Ramos (cell line): ENCODE measurements around the gene FGD1.
"Not testable (repeated sequence)": the region's sequence is repeated elsewhere in the genome, so short reads cannot be mapped to it uniquely, and the experiment has no call there.

Experiments used
- in situ Hi-C: fragments of 300-500 bp; cut with MboI; formaldehyde crosslinking; loops from one replicate; pipeline ENCODE4 v1.14.3; 2022; ENCODE audit warnings: low sequenced_read_pairs; ENCODE audit not compliant: unreplicated experiment

FGD1 gene

DNA sequence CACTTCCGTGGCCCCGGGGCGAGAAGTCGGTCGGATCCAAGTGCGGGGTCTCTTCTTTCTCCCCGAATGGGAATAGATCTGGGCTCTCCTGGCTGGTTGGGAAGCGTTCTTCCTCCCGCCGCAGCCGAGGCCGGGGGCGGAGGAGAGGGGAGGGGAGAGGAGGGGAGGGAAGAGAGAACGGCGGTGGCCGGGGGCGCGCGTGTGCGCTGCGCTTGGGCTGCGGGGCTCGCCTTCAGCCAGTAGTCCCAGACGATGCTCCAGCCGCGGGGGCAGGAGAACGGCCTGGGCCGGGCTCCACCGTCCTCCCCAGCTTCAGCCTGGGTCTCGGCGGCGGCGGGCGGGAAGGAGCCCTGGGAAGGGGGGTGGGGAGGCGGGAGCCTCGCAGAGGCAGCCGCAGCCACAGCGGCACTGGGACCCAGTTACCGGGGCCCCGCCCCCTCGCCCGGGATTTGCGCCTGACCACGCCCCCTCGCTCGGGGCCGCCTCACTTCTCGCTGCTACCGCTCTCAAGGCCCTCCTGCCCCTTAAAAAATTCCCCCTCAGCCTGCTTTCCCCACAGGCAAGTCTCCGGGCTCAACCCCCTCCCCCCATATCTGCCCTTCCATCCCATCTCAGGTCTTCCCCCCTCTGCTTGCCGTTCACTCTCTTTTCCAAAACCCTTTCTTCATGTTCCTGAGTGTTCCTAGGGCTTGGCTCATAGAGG is at the start of gene FGD1:
FGD1 (minus strand) TSS at position 421 of the 703 bp plus-strand sequence. CDS start 802 bp downstream, outside the sequence.
- in situ Hi-C loops, result no loop called here

DNA sequence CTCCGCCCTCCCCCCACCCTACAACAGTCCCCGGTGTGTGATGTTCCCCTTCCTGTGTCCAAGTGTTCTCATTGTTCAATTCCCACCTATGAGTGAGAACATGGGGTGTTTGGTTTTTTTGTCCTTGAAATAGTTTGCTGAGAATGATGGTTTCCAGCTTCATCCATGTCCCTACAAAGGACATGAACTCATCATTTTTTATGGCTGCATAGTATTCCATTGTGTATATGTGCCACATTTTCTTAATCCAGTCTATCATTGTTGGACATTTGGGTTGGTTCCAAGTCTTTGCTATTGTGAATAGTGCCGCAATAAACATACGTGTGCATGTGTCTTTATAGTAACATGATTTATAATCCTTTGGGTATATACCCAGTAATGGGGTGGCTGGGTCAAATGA is 46.2 kb upstream of the FGD1 start:
- in situ Hi-C loops, result loop anchor here (25.0 kb wide), 1 partner anchor 505 kb away; the partner anchor contains the start of gene PHF8

DNA sequence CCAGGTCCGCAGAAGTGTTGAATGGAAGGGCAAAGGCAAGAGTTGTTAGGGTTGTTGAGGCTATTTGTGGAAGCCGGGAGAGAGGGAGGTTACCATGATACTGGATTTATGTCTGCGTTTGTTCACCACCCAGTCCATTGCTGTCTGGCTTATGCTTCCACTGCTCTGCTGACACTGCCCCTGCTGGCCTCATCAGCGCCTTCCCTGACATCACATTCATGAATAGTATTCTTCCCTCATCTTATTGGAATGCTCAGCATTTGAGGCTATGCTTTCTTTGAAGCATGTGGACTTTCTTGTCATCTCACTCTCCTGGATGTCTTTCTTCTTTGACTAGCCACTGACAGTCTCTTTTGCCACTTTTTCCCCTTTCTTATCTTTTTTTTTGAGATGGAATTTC is 44.3 kb upstream of the FGD1 start:
- in situ Hi-C loops, result loop anchor here (25.0 kb wide), 1 partner anchor 503 kb away; the partner anchor contains the start of gene PHF8

DNA sequence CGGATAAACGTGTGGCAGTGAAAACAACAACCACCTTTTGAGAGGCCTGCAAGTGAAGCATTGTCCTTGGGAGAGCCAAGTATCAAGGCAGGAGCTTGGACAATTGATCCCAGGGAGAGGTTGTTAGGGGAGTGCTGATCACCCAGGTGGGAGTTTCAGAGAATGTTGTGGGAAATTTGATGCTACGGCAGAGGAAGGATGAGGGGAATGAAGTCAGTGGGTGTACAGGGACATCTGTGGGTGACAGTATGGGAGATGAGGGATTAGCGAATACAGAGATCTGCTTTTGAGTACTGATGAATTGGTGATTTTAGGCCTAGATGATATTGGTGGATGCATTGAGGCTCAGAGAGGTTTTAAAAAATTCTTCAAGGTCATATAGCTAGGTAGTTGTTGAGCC is 38.2 kb upstream of the FGD1 start:
- in situ Hi-C loops, result loop anchor here (25.0 kb wide), 1 partner anchor 497 kb away; the partner anchor contains the start of gene PHF8

DNA sequence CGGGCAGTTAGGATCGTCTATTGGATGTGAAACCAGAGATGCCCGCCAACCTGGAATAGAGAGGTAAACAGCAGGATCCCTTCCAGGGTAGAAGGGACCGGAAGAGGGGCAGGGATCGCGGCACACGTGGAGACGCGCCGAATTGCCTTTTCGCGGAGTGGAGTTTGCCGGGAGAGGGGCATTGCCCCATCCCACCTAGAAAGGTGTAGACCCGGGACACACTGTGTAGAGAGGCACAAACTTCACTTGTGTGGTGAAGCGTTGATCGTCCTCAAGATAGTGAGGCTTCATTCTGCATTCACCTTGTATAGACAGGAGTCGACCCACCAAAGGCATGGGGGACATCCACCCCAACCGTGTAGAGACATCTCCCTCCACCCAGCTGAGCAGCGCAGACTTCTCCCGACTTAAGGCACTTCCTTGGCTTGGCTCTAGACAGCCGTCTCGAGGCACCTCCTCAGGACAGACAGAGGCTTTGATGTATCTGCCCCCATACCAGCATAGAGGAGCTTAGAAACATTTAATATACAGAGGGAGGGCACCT is 34.4 kb upstream of the FGD1 start:
- in situ Hi-C loops, result loop anchor here (25.0 kb wide), 1 partner anchor 493 kb away; the partner anchor contains the start of gene PHF8

DNA sequence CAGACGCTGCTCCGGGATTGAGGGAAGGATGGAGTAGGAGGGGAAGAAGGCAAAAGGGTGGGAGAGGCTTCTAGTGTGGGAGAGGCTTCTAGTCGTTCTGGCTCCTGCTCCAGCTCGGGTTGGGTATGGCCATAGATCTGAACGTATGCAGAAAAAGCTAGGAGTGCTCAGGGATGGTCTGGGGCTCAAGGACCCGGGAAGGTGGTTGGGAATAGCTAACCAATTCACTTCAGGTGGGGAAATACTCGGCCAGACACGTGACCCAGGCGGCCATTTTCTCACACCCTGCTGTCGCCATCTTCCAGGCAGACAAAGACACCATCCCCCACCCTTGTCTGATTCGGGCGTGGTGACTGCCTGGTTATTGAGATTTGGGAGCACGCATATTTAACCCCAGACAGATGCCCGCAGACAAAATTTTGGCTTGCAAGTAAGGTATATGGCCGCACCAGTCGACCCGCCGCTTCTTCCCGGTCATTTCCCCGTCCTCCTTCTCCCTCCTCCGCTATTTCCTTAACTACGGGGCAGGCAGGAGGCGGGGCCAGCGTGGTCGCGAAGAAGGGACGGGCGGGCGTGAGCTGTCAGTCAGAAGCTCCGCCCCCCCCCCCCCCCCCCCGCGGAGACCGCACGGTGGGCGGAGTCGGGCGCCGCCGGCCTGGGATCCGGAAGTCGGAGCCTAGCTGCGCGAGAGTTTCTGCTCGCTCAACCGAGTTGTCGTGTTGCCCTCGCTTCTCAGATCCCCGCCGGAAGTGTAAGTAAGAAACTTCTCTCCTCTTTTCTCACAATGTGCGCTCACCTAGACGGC is 33.7 kb upstream of the FGD1 start, which contains the start of gene GNL3L:
GNL3L (plus strand) TSS at position 668 of the 805 bp plus-strand sequence. CDS start 2,348 bp downstream, outside the sequence.
- in situ Hi-C loops, result loop anchor here (25.0 kb wide), 1 partner anchor 492 kb away; the partner anchor contains the start of gene PHF8

DNA sequence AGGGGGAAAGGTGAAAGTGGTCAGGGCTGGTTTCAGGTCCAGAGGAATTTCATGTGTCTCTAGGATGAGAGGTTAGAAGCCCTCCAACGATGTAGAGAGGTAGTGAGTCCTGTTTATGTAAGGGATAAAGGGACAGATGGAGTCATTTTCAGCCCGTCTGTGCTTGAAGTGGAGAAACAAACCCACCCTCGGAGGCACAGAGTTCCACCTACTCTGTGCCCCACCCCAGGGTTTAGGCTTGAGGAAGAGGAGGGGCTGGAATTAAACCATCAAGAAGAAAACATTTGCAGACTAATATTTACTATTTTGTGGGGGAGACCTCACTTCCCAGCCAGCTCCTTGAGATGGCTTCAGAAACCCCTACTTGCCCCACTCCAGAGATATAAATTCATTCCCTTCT is 33.1 kb upstream of the FGD1 start:
- in situ Hi-C loops, result loop anchor here (25.0 kb wide), 1 partner anchor 492 kb away; the partner anchor contains the start of gene PHF8

DNA sequence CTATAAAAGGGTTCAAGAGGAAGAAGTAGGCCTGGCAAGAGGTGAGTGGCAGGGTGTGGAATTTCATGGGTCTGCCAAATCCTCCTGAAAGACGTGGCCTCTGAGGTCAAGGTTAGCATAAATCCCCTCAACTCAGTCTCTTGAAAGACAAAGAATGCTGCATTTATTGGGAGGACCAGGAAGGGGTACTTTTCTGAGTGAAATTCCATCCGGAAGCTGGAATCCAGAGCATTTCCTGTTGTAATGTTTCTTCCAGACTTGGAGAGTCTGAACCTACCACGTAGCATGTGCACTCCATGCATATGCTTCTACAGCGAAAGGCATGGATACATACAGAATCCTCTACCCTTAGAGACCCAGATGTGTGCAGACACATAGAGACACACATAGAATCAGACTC is 13.4 kb upstream of the FGD1 start:
- in situ Hi-C loops, result no loop called here

DNA sequence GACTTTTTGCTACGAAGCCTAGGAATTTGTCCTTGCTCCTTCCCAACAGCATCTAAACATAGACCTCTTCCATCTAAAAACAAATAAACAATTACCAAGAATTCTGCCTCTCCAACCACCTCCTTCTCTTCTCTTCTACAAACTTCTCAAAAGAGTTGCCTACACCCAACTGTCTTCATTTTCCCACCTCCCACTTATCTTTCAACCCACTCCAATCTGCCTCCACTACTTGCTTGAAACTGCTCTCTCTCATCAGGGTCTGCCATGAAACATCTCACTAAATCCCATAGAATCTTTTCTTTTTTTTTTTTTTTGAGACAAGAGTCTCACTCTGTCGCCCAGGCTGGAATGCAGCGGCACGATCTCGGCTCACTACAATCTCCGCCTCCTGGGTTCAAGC is 902 bp upstream of the FGD1 start:
- in situ Hi-C loops, result no loop called here

DNA sequence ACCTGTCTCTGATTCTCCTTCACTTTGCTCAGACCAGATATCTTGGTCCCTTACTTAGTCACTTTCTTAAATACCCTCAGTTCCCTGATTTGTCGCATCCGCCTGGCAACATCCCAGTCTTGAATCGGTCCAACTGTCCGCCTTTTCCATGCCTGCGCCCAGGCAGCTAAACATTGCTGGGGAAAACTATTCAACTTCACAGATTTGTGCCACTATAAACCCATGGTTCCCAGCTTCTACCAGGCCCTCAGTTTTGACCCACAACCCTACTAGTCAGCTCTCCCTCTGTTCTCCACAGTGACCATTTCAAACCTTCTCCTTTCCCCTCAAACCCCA is 451 bp upstream of the FGD1 start:
- in situ Hi-C loops, result no loop called here

DNA sequence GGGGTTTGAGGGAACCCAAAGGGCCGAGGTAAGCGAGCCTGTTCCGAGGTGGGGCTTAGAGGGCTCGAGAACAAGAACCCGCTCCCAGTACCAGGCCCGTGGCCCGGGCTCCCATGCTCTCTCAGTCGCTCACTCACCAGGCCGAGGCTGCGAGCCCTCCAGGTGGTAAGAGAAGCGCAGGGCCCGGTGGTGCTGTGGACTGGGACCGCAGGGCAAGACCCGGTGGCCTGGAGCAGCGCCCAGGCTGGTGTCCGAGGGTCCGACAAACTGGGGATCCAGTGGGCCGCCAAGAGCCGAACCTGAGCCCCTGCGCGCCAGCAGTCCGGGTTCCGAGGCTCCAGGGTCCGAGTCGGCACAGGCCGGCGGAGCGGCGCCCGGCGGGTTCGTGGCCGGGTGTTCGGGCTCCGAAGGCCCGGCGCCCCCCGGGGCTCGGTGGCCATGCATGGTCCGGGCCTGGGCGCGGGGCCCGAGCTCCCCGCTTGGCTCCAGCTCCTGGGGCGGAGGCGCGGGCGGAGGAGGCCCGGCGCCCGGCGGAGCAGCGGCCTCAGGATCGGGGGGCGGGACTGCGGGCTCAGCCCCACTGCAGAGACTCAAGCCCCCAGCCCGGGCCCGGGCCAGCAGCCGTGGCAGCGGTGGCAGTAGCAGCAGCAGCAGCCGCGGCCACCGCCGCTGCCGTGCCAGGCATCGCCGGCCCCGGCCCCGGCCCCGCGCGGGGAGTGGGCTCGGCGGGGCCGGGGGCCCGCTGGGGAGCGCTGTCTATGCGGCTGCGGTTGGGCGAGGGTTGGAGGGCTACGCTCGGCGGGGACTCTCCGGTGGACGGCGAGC is 833 bp downstream of the FGD1 start:
- in situ Hi-C loops, result no loop called here

DNA sequence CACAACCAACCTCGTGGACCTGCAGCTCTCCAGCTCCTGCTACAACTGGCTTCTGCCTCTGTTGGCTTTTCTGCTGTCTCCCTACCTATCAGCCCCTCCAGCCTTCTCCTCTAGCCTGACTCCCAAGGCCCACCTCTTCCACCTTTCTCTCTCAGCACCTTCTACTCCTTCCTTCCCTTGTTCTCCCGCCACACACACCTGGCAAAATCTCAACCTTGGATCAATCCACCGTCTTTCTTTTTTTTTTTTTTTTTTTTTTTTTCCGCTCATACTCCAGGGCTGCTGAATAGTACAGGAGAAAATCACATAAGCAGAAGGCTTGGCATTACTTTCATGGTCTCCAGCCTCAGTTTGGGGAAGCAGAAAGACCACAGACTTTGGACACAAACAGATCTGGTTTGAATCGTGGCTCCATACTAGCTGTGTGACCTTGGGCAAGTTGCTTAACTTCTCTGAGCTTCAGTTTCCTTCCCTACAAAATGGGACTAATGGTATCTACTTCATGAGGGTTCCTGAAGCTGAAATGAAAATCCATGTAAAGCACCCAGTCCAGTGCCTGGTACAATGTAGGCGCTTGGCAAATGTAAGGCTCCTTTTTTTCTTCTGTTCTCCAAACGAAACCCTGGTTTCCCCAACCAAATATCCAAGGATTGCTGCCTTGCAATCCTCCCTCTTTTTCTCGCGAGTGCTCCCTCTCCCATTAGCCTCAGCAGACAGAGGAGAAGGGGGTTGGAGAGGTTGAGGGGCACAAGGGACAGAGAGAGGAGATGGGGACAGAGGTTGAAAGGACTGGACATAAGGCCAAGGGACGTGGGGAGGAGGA is 1.7 kb downstream of the FGD1 start:
- in situ Hi-C loops, result no loop called here

DNA sequence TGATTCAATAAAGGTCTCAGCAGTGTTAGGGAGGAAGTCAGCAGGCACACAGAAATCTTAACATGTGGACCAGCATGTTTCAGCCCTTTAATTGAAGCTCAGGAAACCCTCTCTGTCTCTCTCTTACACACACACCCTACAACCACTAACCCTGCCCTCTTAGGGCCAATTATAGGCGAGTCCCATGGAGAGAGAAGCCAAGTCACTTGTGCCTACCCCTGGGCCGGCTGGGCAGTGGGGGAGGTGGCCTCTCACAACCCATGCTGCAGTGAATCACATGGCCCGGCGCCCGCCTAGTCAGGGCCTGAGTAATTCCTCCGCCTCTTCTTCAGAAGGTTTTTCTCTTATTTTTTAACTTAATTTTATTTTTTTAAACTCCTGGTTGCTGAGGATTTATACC is 3.7 kb downstream of the FGD1 start:
- in situ Hi-C loops, result no loop called here

DNA sequence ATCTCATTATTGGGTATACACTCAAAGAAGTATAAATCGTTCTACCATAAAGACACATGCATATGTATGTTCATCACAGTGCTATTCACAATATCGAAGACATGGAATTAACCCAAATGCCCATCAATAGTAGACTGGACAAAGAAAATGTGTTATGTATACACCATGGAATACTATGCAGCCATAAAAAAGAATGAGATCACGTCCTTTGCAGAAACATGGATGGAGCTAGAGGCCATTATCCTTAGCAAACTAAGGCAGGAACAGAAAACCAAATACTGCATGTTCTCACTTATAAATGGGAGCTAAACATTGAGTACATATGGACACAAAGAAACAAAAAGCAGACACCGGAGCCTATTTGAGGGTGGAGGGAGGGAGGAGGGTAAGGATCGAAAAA is 6.2 kb downstream of the FGD1 start:
- in situ Hi-C loops, result not testable (repeated sequence)

DNA sequence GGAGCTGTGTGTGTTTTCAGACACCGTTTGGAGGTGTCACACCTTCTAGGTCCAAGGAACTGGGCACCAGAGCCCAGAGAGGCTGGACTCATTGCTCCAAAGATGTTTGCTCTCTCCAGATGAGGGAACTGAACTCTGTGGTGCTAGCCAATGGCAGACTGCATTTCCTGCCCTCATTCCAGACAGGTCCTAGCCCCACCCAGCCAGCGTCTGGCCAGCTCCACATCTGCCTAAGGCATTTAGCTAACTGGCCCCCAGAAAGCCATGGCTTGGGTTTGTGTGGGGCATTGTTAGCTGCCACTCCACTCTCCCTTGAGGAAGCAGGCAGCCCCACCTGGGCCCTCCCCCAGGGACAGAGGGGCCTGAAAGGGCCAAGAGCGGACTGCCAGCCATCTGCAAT is 11.4 kb downstream of the FGD1 start:
- in situ Hi-C loops, result no loop called here

DNA sequence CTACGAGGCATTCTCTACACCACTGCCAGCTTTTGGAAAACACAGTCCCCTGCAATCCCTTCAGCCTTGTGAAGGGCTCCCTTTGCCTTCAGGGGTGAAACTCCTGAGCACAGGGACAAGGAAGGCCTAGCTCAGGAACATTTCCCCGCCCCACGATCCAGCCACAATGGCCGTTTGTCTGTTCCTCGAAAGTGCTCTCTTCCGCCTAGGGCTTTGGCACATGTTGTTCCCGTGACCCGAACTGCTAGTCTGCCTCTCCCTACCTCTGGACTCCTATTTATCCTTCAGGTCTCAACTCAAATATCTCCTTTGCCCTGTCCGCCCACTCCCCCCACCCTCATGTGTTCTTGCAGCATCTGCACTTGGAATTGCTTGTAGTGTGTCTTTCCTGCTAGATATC is 12.1 kb downstream of the FGD1 start:
- in situ Hi-C loops, result no loop called here

DNA sequence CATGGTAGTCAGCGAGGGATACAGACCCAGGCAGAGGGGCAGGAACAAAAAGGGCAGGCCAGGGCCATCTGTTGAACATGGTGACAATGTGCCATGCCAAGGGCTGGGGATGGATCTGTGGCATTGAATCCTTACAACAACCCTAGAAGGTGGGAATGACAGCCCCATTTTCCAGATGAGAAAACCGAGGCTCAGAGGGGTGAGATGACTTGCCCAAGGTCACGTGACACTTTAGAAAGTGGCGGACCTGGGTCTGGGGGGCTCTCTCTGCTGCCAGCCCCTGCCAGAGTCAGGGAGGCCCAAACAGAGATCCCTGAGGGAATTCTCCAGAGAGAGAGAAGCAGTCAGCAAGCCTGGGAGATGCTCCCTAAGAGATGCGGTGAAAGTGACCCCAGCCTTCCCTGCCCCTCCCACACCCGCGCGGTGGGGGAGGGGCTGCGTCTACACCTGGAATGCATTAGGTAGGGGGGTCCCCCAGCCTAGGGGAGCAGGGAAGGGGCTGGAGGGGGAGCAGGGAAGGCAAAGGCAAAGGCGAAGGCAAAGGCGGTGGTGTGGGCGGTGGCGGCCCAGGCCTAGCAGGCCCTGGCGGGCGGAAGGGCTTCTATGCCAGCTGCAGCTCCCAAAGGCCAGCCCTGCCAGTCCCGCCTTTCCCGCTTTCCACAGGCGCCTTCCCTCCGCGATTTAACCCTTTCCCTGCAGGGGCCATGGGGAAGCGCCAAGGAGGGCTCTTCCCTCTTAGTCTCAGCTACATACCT is 13.0 kb downstream of the FGD1 start:
- in situ Hi-C loops, result no loop called here
